ENCODE data around the gene BCR. TPM values are rescaled to one million over a fixed set of nuclear protein-coding genes. Genes with fewer than 3 reads are reported as not detected.

BCR gene
- total RNA-seq, 1 experiment from 2014 or later = 129 TPM

DNA sequence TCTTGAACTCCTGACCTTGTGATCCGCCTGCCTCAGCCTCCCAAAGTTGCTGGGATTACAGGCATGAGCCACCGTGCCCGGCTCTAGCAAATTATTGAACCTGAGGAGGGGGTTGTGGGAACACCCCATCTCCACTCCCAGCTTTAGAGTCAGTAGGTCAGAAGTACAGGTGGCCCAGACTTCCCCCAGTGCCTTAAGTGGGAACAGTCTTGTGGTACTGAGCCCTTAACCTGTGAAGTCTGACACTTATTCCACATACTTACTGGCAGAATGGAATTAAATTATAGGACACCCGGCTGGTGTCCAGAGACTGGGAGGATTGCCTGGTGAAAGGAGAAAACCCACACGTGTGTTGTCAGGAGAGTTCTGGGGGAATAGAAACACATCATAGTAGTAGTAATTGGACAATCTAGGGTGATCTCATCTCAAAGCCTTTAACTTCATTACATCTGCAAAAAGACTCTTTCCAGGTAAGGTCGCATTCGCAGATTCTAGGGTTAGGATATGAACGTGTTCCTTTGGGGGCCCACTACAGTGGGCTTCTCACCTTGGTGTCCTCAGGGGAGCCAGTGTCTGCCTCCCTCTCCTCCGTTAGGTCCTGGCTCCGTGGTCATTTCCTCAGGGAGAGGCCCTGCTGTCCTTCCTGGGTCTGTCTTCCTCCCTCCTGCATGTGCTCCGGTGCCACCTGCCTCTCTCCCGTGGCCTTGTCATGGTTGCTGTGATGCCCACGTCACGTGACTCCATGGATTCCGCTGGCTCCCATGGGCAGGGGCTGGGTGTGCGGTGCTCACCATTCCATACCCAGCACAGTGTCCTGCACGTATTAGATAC is 63.8 kb downstream of the BCR start:
- POLR2A ChIA-PET = interaction anchor here (0.6 to 2.2 kb wide), 2 partner anchors 30 to 63 kb away, joined by 3 to 7 read pairs; partner anchors contain the start of gene BCR
- CTCF ChIA-PET = interaction anchor here (0.6 to 3.4 kb wide), 14 partner anchors 8 to 360 kb away, joined by 3 to 30 read pairs (median 6); partner anchors contain the start of gene BCR
- Mint-ChIP-seq H3K27ac (peak overlapping the region; percentile 100), H3K4me1 (peaks cover 89% of the 10 kb centered on the region), H3K27me3 (ENCODE audit: low read depth) (no peaks in the 10 kb centered on the region), H3K9me3 (peaks cover 4% of the 10 kb centered on the region; the same call in 1 of the 2 replicates), H3K4me3 (peak overlapping the region; percentile 61), H3K36me3 (peaks cover 9% of the 10 kb centered on the region; the same call in 1 of the 2 replicates)
- ATAC-seq (no peak), DNase-seq (ENCODE audit: low spot score) (no peak)
- TF ChIP-seq, protein P1, sequence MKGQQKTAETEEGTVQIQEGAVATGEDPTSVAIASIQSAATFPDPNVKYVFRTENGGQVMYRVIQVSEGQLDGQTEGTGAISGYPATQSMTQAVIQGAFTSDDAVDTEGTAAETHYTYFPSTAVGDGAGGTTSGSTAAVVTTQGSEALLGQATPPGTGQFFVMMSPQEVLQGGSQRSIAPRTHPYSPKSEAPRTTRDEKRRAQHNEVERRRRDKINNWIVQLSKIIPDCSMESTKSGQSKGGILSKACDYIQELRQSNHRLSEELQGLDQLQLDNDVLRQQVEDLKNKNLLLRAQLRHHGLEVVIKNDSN (CRISPR knock-in tag; IDR thresholded peaks at IDR 0.05) = no peak; the same call in 1 of the 2 replicates
- TF ChIP-seq, protein P2, sequence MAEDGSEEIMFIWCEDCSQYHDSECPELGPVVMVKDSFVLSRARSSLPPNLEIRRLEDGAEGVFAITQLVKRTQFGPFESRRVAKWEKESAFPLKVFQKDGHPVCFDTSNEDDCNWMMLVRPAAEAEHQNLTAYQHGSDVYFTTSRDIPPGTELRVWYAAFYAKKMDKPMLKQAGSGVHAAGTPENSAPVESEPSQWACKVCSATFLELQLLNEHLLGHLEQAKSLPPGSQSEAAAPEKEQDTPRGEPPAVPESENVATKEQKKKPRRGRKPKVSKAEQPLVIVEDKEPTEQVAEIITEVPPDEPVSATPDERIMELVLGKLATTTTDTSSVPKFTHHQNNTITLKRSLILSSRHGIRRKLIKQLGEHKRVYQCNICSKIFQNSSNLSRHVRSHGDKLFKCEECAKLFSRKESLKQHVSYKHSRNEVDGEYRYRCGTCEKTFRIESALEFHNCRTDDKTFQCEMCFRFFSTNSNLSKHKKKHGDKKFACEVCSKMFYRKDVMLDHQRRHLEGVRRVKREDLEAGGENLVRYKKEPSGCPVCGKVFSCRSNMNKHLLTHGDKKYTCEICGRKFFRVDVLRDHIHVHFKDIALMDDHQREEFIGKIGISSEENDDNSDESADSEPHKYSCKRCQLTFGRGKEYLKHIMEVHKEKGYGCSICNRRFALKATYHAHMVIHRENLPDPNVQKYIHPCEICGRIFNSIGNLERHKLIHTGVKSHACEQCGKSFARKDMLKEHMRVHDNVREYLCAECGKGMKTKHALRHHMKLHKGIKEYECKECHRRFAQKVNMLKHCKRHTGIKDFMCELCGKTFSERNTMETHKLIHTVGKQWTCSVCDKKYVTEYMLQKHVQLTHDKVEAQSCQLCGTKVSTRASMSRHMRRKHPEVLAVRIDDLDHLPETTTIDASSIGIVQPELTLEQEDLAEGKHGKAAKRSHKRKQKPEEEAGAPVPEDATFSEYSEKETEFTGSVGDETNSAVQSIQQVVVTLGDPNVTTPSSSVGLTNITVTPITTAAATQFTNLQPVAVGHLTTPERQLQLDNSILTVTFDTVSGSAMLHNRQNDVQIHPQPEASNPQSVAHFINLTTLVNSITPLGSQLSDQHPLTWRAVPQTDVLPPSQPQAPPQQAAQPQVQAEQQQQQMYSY (CRISPR knock-in tag; IDR thresholded peaks at IDR 0.05) = no peak
- no peak for TF ChIP-seq ATF1 (CRISPR knock-in tag; IDR thresholded peaks at IDR 0.05)
- TF ChIP-seq, protein P3, sequence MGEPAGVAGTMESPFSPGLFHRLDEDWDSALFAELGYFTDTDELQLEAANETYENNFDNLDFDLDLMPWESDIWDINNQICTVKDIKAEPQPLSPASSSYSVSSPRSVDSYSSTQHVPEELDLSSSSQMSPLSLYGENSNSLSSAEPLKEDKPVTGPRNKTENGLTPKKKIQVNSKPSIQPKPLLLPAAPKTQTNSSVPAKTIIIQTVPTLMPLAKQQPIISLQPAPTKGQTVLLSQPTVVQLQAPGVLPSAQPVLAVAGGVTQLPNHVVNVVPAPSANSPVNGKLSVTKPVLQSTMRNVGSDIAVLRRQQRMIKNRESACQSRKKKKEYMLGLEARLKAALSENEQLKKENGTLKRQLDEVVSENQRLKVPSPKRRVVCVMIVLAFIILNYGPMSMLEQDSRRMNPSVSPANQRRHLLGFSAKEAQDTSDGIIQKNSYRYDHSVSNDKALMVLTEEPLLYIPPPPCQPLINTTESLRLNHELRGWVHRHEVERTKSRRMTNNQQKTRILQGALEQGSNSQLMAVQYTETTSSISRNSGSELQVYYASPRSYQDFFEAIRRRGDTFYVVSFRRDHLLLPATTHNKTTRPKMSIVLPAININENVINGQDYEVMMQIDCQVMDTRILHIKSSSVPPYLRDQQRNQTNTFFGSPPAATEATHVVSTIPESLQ (CRISPR knock-in tag; IDR thresholded peaks at IDR 0.05) = no peak
- no peak for TF ChIP-seq FOXP1 (CRISPR knock-in tag; IDR thresholded peaks at IDR 0.05; ENCODE audit: borderline replicate concordance)

DNA sequence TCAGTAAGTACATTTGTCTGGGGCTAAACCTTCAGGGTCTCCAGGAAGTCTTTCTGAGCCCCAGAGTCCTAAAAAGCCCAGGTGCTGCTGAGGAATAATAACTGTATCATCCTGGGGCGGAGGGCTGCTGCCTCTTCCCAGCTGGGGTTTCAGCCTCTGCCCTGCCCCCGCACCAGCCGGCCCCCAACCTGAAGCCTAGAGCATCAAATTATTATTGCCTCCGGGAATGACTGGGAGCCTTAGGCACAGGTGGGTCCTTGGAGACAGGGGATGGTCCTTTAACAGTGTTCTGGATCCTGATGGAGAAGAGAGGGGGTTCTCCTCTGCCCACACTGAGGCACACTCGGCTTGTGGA is 64.4 kb downstream of the BCR start:
- ATAC-seq (no peak), DNase-seq (ENCODE audit: low spot score) (no peak)
- Mint-ChIP-seq H3K4me3 (peak overlapping the region; percentile 31), H3K36me3 (peaks cover 5% of the 10 kb centered on the region; the same call in 1 of the 2 replicates), H3K27me3 (ENCODE audit: low read depth) (no peaks in the 10 kb centered on the region), H3K9me3 (no peaks in the 10 kb centered on the region), H3K27ac (peak overlapping the region; percentile 100), H3K4me1 (peaks cover 90% of the 10 kb centered on the region)
- TF ChIP-seq, protein P4, sequence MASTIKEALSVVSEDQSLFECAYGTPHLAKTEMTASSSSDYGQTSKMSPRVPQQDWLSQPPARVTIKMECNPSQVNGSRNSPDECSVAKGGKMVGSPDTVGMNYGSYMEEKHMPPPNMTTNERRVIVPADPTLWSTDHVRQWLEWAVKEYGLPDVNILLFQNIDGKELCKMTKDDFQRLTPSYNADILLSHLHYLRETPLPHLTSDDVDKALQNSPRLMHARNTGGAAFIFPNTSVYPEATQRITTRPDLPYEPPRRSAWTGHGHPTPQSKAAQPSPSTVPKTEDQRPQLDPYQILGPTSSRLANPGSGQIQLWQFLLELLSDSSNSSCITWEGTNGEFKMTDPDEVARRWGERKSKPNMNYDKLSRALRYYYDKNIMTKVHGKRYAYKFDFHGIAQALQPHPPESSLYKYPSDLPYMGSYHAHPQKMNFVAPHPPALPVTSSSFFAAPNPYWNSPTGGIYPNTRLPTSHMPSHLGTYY (CRISPR knock-in tag; IDR thresholded peaks at IDR 0.05) = no peak
- no peak for TF ChIP-seq ZBTB21 (CRISPR knock-in tag; IDR thresholded peaks at IDR 0.05; ENCODE audit: borderline replicate concordance)
- TF ChIP-seq GTF2I (CRISPR knock-in tag; conservative IDR thresholded peaks at IDR 0.05) = no peak
- TF ChIP-seq FOXJ3 (CRISPR knock-in tag; IDR thresholded peaks at IDR 0.05; ENCODE audit: borderline replicate concordance) = no peak
- TF ChIP-seq NR2C2 (CRISPR knock-in tag; IDR thresholded peaks at IDR 0.05) = no peak
- no peak for TF ChIP-seq CBFB (CRISPR knock-in tag; IDR thresholded peaks at IDR 0.05; ENCODE audit: low read depth)
- POLR2A ChIA-PET = no interaction called here
- CTCF ChIA-PET = interaction anchor here (0.6 to 1.5 kb wide), 3 partner anchors 67 to 88 kb away, joined by 3 to 4 read pairs (median 3); no protein-coding TSS in a partner anchor

All from WTC11 (cell line).